Measurements from ENCODE around the gene YWHAQ. TPM values are rescaled to one million over a fixed set of nuclear protein-coding genes. Genes with fewer than 3 reads are reported as not detected.

Gene YWHAQ
- polyA plus RNA-seq, 1 of the 3 experiments (the other 2 are of a cell fraction), result 240 TPM

GRCh38 chr2:9631553-9631819, 689 bp upstream of the YWHAQ start (continued):
- TF ChIP-seq EP300 (IDR thresholded peaks at IDR 0.05; ENCODE audit: borderline replicate concordance in 1 of 2, low read depth in 1 of 2, low read length in 1 of 2), result 0 out of 4 replicates have a peak, but pooled peaks of 1 of the 2 experiments have one; percentile 7

GRCh38 chr2:9630117-9630735, 571 bp downstream of the YWHAQ start:
- H4K20me1 ChIP-seq (ENCODE audit: insufficient read depth), result peaks cover 50% of the 10 kb centered on the region
- H2AFZ ChIP-seq (ENCODE audit: low read depth), result no peak overlapping the region
- ChIA-PET POLR2A (interaction anchor here (0.6 to 3.3 kb wide), 32 partner anchors 8 to 431 kb away, joined by 3 to 73 read pairs (median 4); partner anchors contain the start of genes ADAM17, CPSF3, ITGB1BP1 and TAF1B), CTCF (interaction anchor here (0.7 to 2.0 kb wide), 12 partner anchors 9 to 214 kb away, joined by 3 to 7 read pairs (median 4); partner anchors contain the start of genes ADAM17 and TAF1B)
- no peaks in the 10 kb centered on the region for H3K9me3 ChIP-seq
- H3K27me3 ChIP-seq (ENCODE audit: insufficient read depth), result no peaks in the 10 kb centered on the region
- TF ChIP-seq TAF1 (IDR thresholded peaks at IDR 0.05; ENCODE audit: borderline replicate concordance, low read depth, low read length), result peak; percentile 55; the same call in 1 of the 2 replicates
- 0 out of 2 replicates have a peak, but pooled peaks have one; percentile 2 for TF ChIP-seq YY1 (IDR thresholded peaks at IDR 0.05; ENCODE audit: low read depth)
- no peak for TF ChIP-seq CTCF (IDR thresholded peaks at IDR 0.05)
- TF ChIP-seq FOSL2 (IDR thresholded peaks at IDR 0.05; ENCODE audit: borderline replicate concordance, low read depth), result no peak
- TF ChIP-seq MAX (IDR thresholded peaks at IDR 0.05; ENCODE audit: low read depth), result no peak; the same call in 1 of the 2 replicates
- TF ChIP-seq USF2 (IDR thresholded peaks at IDR 0.05; ENCODE audit: borderline replicate concordance, low read depth, low read length), result no peak
- TF ChIP-seq SMC3 (IDR thresholded peaks at IDR 0.05; ENCODE audit: low read depth, low read length), result peak; percentile 3; the same call in 1 of the 2 replicates
- TF ChIP-seq REST (IDR thresholded peaks at IDR 0.05; ENCODE audit: low read depth, low read length), result 0 out of 2 replicates have a peak, but pooled peaks have one; percentile 21
- peak; percentile 29; the same call in 1 of the 2 replicates for TF ChIP-seq MXI1 (IDR thresholded peaks at IDR 0.05; ENCODE audit: low read depth, low read length)
- peak; percentile 37; the same call in 1 of the 2 replicates for TF ChIP-seq SIN3A (IDR thresholded peaks at IDR 0.05; ENCODE audit: borderline replicate concordance, low read depth, low read length)
- DNase-seq, result peak; percentile 92
- H3K36me3 ChIP-seq (replicated peaks in 1 of 2; ENCODE audit: control insufficient read depth in 1 of 2, insufficient read depth in 2 of 2, low read length in 1 of 2), result peaks cover 36 to 45% of the 10 kb centered on the region in 2 experiments
- peak overlapping the region; percentile 92 for H3K4me2 ChIP-seq
- H3K27ac ChIP-seq (ENCODE audit: low read depth in 2 of 2, low read length in 1 of 2), result peak overlapping the region; percentile 74 to 95
- H3K9me2 ChIP-seq, result no peaks in the 10 kb centered on the region
- peaks cover 12% of the 10 kb centered on the region for H3F3A ChIP-seq (replicated peaks; ENCODE audit: insufficient read depth)
- under 1% methylated on average over 29 of the region's 67 CpGs for WGBS (ENCODE audit: low lambda C conversion rate)
- peaks cover 52% of the 10 kb centered on the region for H3K79me2 ChIP-seq (ENCODE audit: insufficient read depth)
- H3K4me3 ChIP-seq (ENCODE audit: low read depth in 2 of 2, low read length in 1 of 2), result peak overlapping the region; percentile 84
- peak overlapping the region; percentile 91 for H3K9ac ChIP-seq
- H3K4me1 ChIP-seq (ENCODE audit: control insufficient read depth in 1 of 2, insufficient read depth in 2 of 2, low read depth in 1 of 2, low read length in 1 of 2), result peaks cover 15 to 29% of the 10 kb centered on the region in 2 experiments; a peak in 3 of 4 replicates

Data from SK-N-SH (cell line).